OCI-LY1 (cell line): Measurements from ENCODE around the gene TAB2.

Experiments
- H2AFZ ChIP-seq: fragments of 200-600 bp; sonication (generic), shearing (Covaris generic); 2 replicates; pipeline ENCODE4 v1.6.0; 2014; ENCODE audit warnings: antibody characterized with exemption, mild to moderate bottlenecking, low read length
- H3F3A ChIP-seq: fragments of 200-600 bp; sonication (generic), shearing (Covaris generic); 2 replicates; pipeline ENCODE4 v1.6.0; 2014; ENCODE audit warnings: mild to moderate bottlenecking, antibody characterized with exemption, low read length, moderate library complexity; ENCODE audit not compliant: insufficient read depth
- H3K27ac ChIP-seq: fragments of 200-600 bp; sonication (generic); 2 replicates; pipeline ENCODE4 v1.5.1; 2014; ENCODE audit warnings: low read length, mixed run types, mild to moderate bottlenecking, low read depth; ENCODE audit not compliant: poor library complexity, severe bottlenecking
- H3K27me3 ChIP-seq: fragments of 200-600 bp; sonication (generic); 2 replicates; pipeline ENCODE4 v1.6.0; 2014; ENCODE audit warnings: antibody characterized with exemption, mild to moderate bottlenecking, low read length, moderate library complexity; ENCODE audit not compliant: insufficient read depth
- H3K36me3 ChIP-seq: fragments of 200-600 bp; sonication (generic); 2 replicates; pipeline ENCODE4 v1.6.1; 2014; ENCODE audit warnings: mild to moderate bottlenecking, antibody characterized with exemption, low read length, moderate library complexity, mixed read lengths; ENCODE audit not compliant: insufficient read depth
- H3K4me1 ChIP-seq: fragments of 200-600 bp; sonication (generic); 2 replicates; pipeline ENCODE4 v1.5.1; 2014; ENCODE audit warnings: mild to moderate bottlenecking, low read length, moderate library complexity; ENCODE audit not compliant: insufficient read depth, severe bottlenecking
- H3K4me2 ChIP-seq: fragments of 200-600 bp; sonication (generic), shearing (Covaris generic); 2 replicates; pipeline ENCODE4 v1.6.1; 2014; ENCODE audit warnings: low read length
- H3K4me3 ChIP-seq: fragments of 200-600 bp; sonication (generic); 2 replicates; pipeline ENCODE4 v1.5.1; 2014; ENCODE audit warnings: low read length, low read depth, mild to moderate bottlenecking, mixed read lengths; ENCODE audit not compliant: poor library complexity, severe bottlenecking
- H3K79me2 ChIP-seq: fragments of 200-600 bp; shearing (Covaris generic); 2 replicates; pipeline ENCODE4 v1.6.1; 2016; ENCODE audit warnings: mixed run types, low read length, mixed read lengths; ENCODE audit not compliant: insufficient read depth
- H3K9ac ChIP-seq: fragments of 200-600 bp; sonication (generic), shearing (Covaris generic); 2 replicates; pipeline ENCODE4 v1.6.1; 2014; ENCODE audit warnings: mild to moderate bottlenecking, low read length, mixed read lengths
- H3K9me2 ChIP-seq: fragments of 200-600 bp; sonication (generic), shearing (Covaris generic); 2 replicates; pipeline ENCODE4 v1.6.1; 2014; ENCODE audit warnings: low read depth, mild to moderate bottlenecking, low read length, mixed read lengths
- H3K9me3 ChIP-seq: fragments of 200-600 bp; shearing (Covaris generic); 2 replicates; pipeline ENCODE4 v1.6.1; 2014; ENCODE audit warnings: low read length, mixed read lengths
- H4K20me1 ChIP-seq: fragments of 200-600 bp; sonication (generic), shearing (Covaris generic); 2 replicates; pipeline ENCODE4 v1.6.0; 2016; ENCODE audit warnings: mild to moderate bottlenecking, low read length; ENCODE audit not compliant: insufficient read depth
- EZH2 ChIP-seq: fragments of 200-600 bp; sonication (generic), shearing (Covaris generic); IDR thresholded peaks from 2 replicates; pipeline ENCODE4 v1.8.0; 2017; ENCODE audit warnings: borderline replicate concordance, mixed run types, mild to moderate bottlenecking, antibody characterized with exemption, low read length, moderate library complexity, mixed read lengths
- TF ChIP-seq, protein P1 (sequence below): fragments of 200-600 bp; sonication (generic), shearing (Covaris generic); IDR thresholded peaks from 2 replicates; pipeline ENCODE4 v1.5.1; 2017; ENCODE audit warnings: mild to moderate bottlenecking, antibody characterized with exemption, low read length, moderate library complexity, mixed read lengths

The TAB2 gene

DNA sequence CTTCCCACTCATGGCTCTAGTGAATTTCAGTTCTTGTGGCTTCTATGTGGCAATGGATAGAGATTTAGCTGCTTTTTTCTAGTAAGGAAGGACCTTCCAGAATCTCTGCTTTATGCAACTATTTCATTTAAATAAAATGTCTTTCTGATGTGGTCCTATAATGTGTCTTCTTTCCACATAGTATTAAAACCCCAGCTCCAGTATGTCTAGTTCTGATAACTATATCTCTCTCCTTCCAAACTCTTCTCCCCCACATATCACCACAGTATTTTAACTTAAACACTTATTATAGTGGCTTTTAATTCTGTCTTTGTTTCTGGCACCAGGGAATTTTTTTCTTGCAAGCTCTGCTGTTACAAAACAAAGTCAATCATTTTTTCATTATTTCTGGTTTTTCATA, 41.9 kb downstream of the TAB2 start:
- Histone ChIP-seq H3K4me2 (no peak overlapping the region), H3K27ac (no peak overlapping the region), H3K4me1 (no peaks in the 10 kb centered on the region), H3K9ac (no peak overlapping the region), H3F3A (no peaks in the 10 kb centered on the region), H3K79me2 (peaks cover 67% of the 10 kb centered on the region), H3K36me3 (peaks cover 13% of the 10 kb centered on the region), H3K27me3 (no peaks in the 10 kb centered on the region), H3K4me3 (no peak overlapping the region), H4K20me1 (no peaks in the 10 kb centered on the region), H3K9me2 (no peaks in the 10 kb centered on the region), H3K9me3 (no peaks in the 10 kb centered on the region), H2AFZ (no peak overlapping the region)
- TF ChIP-seq, protein P1, sequence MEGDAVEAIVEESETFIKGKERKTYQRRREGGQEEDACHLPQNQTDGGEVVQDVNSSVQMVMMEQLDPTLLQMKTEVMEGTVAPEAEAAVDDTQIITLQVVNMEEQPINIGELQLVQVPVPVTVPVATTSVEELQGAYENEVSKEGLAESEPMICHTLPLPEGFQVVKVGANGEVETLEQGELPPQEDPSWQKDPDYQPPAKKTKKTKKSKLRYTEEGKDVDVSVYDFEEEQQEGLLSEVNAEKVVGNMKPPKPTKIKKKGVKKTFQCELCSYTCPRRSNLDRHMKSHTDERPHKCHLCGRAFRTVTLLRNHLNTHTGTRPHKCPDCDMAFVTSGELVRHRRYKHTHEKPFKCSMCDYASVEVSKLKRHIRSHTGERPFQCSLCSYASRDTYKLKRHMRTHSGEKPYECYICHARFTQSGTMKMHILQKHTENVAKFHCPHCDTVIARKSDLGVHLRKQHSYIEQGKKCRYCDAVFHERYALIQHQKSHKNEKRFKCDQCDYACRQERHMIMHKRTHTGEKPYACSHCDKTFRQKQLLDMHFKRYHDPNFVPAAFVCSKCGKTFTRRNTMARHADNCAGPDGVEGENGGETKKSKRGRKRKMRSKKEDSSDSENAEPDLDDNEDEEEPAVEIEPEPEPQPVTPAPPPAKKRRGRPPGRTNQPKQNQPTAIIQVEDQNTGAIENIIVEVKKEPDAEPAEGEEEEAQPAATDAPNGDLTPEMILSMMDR = no peak
- TF ChIP-seq EZH2 = no peak

DNA sequence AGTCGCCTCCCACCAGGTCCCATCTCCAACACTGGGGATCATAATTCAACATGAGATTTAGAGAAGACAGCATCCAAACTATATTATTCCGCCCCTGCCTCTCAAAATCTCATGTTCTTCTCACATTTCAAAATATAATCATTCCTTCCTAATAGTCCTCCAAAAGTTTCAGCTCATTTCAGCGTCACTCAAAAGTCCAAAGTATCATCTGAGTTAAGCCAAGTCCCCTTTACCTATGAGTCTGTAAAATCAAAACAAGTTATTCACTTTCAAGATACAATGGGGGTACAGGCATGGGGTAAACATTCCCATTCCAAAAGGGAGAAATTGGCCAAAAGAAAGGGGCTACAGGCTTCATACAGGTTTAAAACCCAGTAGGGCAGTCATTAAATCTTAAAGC, 43.0 kb downstream of the TAB2 start:
- Histone ChIP-seq H4K20me1 (no peaks in the 10 kb centered on the region), H3K9me3 (no peaks in the 10 kb centered on the region), H3F3A (no peaks in the 10 kb centered on the region), H3K4me3 (no peak overlapping the region), H3K9ac (no peak overlapping the region), H2AFZ (no peak overlapping the region), H3K27me3 (no peaks in the 10 kb centered on the region), H3K36me3 (peaks cover 13% of the 10 kb centered on the region), H3K4me1 (no peaks in the 10 kb centered on the region), H3K4me2 (no peak overlapping the region), H3K27ac (no peak overlapping the region), H3K79me2 (peaks cover 70% of the 10 kb centered on the region), H3K9me2 (no peaks in the 10 kb centered on the region)
- TF ChIP-seq EZH2 = no peak

DNA sequence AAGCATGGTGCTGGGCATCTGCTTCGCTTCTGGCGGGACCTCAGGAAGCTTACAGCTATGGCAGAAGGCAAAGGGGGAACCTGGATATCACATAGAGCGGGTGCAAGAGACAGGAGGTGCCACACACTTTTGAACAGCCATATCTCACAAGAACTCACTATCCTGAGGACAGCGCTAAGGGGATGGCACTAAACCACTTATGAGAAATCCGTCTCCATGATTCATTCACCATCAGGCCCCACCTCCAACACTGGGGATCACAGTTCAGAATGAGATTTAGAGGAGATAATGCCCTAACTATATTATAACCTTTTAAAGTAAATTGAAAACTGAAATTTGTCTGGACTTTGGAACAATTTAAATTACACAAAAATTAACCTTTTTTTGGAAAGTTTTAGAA, 44.8 kb downstream of the TAB2 start:
- H4K20me1 ChIP-seq = no peaks in the 10 kb centered on the region
- H2AFZ ChIP-seq = no peak overlapping the region
- H3K36me3 ChIP-seq = peaks cover 13% of the 10 kb centered on the region
- TF ChIP-seq, protein P1 = no peak
- TF ChIP-seq EZH2 = no peak
- H3K79me2 ChIP-seq = peaks cover 74% of the 10 kb centered on the region
- H3K4me3 ChIP-seq = no peak overlapping the region
- no peaks in the 10 kb centered on the region for H3K9me2 ChIP-seq
- H3K9ac ChIP-seq = no peak overlapping the region
- H3K9me3 ChIP-seq = no peaks in the 10 kb centered on the region
- peaks cover 5% of the 10 kb centered on the region for H3K4me1 ChIP-seq
- no peaks in the 10 kb centered on the region for H3F3A ChIP-seq
- no peak overlapping the region for H3K27ac ChIP-seq
- H3K4me2 ChIP-seq = no peak overlapping the region
- H3K27me3 ChIP-seq = no peaks in the 10 kb centered on the region

DNA sequence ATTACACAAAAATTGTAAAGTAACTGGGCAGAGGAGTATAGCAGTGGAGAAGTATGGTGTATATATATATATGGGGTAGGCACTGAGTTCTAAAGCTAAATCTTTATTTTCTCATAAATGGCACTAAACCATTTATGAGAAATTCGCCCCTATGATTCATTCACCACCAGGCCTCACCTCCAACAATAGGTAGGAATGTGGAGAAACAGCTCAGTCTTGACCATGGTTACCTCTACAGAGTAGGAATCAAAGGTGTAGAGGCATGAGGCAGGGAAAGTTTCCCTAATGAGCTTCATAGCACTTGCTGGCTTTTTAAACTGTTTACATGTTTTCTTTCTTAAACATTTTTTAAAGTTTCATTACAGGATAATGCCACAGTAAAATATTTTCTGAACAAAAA, 45.6 kb downstream of the TAB2 start:
- TF ChIP-seq EZH2 = no peak
- TF ChIP-seq, protein P1 = no peak
- Histone ChIP-seq H3K9me2 (no peaks in the 10 kb centered on the region), H3K9me3 (no peaks in the 10 kb centered on the region), H3K27me3 (no peaks in the 10 kb centered on the region), H3F3A (no peaks in the 10 kb centered on the region), H3K4me2 (no peak overlapping the region), H3K9ac (no peak overlapping the region), H2AFZ (no peak overlapping the region), H3K4me3 (no peak overlapping the region), H3K36me3 (peaks cover 13% of the 10 kb centered on the region), H4K20me1 (no peaks in the 10 kb centered on the region), H3K79me2 (peaks cover 80% of the 10 kb centered on the region), H3K4me1 (peaks cover 5% of the 10 kb centered on the region), H3K27ac (no peak overlapping the region)
